Neuronal stem cell (in vitro differentiated cells): Measurements from ENCODE around the gene SEC16B.
"Not testable (repeated sequence)": the region's sequence is repeated elsewhere in the genome, so short reads cannot be mapped to it uniquely, and the experiment has no call there.

ENCODE experiments used
- DNase-seq: peaks from one replicate; pipeline ENCODE4 v3.0.0-alpha.2; 2013; ENCODE audit warnings: low spot score
- H2AFZ ChIP-seq: one replicate; pipeline ENCODE4 v1.6.1; 2013; ENCODE audit warnings: mild to moderate bottlenecking, low read length, inconsistent platforms
- H2AK5ac ChIP-seq: 2 replicates; pipeline ENCODE4 v1.6.1; 2013; ENCODE audit warnings: low read depth, mild to moderate bottlenecking, inconsistent platforms, low read length, moderate library complexity, mixed read lengths
- H2BK120ac ChIP-seq: 2 replicates; pipeline ENCODE4 v1.6.1; 2013; ENCODE audit warnings: low read depth, mild to moderate bottlenecking, inconsistent platforms, low read length, moderate library complexity, mixed read lengths
- H2BK12ac ChIP-seq: one replicate; pipeline ENCODE4 v1.6.1; 2013; ENCODE audit warnings: low read length, inconsistent platforms
- H2BK15ac ChIP-seq: 2 replicates; pipeline ENCODE4 v1.6.1; 2013; ENCODE audit warnings: mild to moderate bottlenecking, low read length, inconsistent platforms, mixed read lengths
- H2BK5ac ChIP-seq: one replicate; pipeline ENCODE4 v1.6.1; 2013; ENCODE audit warnings: inconsistent platforms, mild to moderate bottlenecking, low read length, moderate library complexity
- H3K14ac ChIP-seq: one replicate; pipeline ENCODE4 v1.6.1; 2013; ENCODE audit warnings: low read length, inconsistent platforms
- H3K18ac ChIP-seq: 2 replicates; pipeline ENCODE4 v1.6.1; 2013; ENCODE audit warnings: low read length, inconsistent platforms
- H3K23ac ChIP-seq: 2 replicates; pipeline ENCODE4 v1.6.1; 2013; ENCODE audit warnings: low read depth, mild to moderate bottlenecking, mixed read lengths, low read length, inconsistent platforms; ENCODE audit not compliant: poor library complexity
- H3K27ac ChIP-seq: replicated peaks from 3 replicates; pipeline ENCODE4 v1.5.1; 2013; ENCODE audit warnings: low read length, inconsistent platforms
- H3K27me3 ChIP-seq, 3 experiments: 2 replicates each; pipeline ENCODE4 v1.6.1; 2013; ENCODE audit warnings: low read length in 3 of 3, mild to moderate bottlenecking in 2 of 3, inconsistent platforms in 1 of 3, low read depth in 1 of 3, mixed read lengths in 1 of 3, moderate library complexity in 1 of 3; ENCODE audit not compliant: control insufficient read depth in 3 of 3, insufficient read depth in 3 of 3
- H3K36me3 ChIP-seq, 2 donors: replicated peaks in 1 of 2; 2 replicates each; pipeline ENCODE4 v1.6.1; 2013; ENCODE audit warnings: low read length in 2 of 2; ENCODE audit not compliant: control insufficient read depth in 2 of 2, insufficient read depth in 2 of 2
- H3K4ac ChIP-seq: 2 replicates; pipeline ENCODE4 v1.6.1; 2013; ENCODE audit warnings: inconsistent platforms, mild to moderate bottlenecking, low read length, moderate library complexity
- H3K4me1 ChIP-seq, 2 donors: 1 replicate in 1 of 2; 2 replicates in 1 of 2; pipeline ENCODE4 v1.6.1; 2013; ENCODE audit warnings: low read length in 2 of 2, low read depth in 1 of 2; ENCODE audit not compliant: control insufficient read depth in 2 of 2, insufficient read depth in 1 of 2
- H3K4me2 ChIP-seq: one replicate; pipeline ENCODE4 v1.6.1; 2013; ENCODE audit warnings: mild to moderate bottlenecking, low read length, inconsistent platforms; ENCODE audit not compliant: insufficient read depth, poor library complexity, severe bottlenecking
- H3K4me3 ChIP-seq, 2 donors: 2 replicates each; pipeline ENCODE4 v1.5.1; 2013; ENCODE audit warnings: low read length in 2 of 2, mild to moderate bottlenecking in 2 of 2, inconsistent platforms in 1 of 2, moderate library complexity in 1 of 2
- H3K79me1 ChIP-seq: one replicate; pipeline ENCODE4 v1.6.1; 2013; ENCODE audit warnings: low read depth, mild to moderate bottlenecking, inconsistent platforms, low read length, moderate library complexity
- H3K9ac ChIP-seq: one replicate; pipeline ENCODE4 v1.6.1; 2013; ENCODE audit warnings: mild to moderate bottlenecking, low read depth, low read length, inconsistent platforms; ENCODE audit not compliant: poor library complexity
- H3K9me3 ChIP-seq, 2 donors: replicated peaks in 1 of 2; 2 replicates each; pipeline versions ENCODE3 to v1.6.1; 2013; ENCODE audit warnings: low read length in 2 of 2, mild to moderate bottlenecking in 2 of 2, inconsistent platforms in 1 of 2, low read depth in 1 of 2, mixed read lengths in 1 of 2, moderate library complexity in 1 of 2; ENCODE audit not compliant: control insufficient read depth in 2 of 2, insufficient read depth in 1 of 2
- H4K8ac ChIP-seq: one replicate; pipeline ENCODE4 v1.6.1; 2013; ENCODE audit warnings: low read depth, mild to moderate bottlenecking, inconsistent platforms, low read length, moderate library complexity
- H4K91ac ChIP-seq: one replicate; pipeline ENCODE4 v1.6.1; 2013; ENCODE audit warnings: low read length, low read depth, mild to moderate bottlenecking, inconsistent platforms; ENCODE audit not compliant: poor library complexity
- WGBS, 2 donors: extraction: QIAGEN DNeasy Blood & Tissue Kit; methylation state at CpG; one replicate each; pipeline ENCODE4 v1.1.7; 2013; ENCODE audit warnings: missing lambda C conversion rate in 2 of 2, mixed read lengths in 1 of 2; ENCODE audit not compliant: insufficient read length in 2 of 2, insufficient replicate concordance in 1 of 2; ENCODE audit errors: extremely low coverage in 2 of 2; 5-methylcytosine and 5-hydroxymethylcytosine counted together

The SEC16B gene

DNA sequence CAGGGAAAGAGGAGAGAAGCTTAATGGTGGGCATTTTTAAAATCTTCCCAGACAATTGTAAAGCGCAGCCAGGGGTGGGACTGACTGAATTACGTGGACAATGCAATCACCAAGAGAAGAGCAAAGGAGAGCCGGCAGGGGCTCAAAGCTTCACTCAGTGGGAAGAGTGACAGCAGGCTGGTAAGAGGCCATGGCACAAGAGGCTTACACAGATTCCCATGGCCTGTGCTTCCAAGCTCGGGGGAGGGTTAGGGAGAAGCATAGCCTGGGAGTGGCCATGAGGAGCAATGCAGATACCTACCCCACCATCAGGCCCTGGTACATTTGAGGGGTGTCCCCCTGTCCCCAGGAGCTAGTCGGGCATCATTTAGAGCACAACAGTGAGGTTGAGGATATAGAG lies 27.1 kb upstream of the SEC16B start:
- H4K91ac ChIP-seq: no peak overlapping the region
- no CpG with 5 or more reads among the region's 5 CpGs for WGBS, 2 donors
- H3K14ac ChIP-seq: no peak overlapping the region

GRCh38 chr1:177995369-177995768 lies 25.5 kb upstream of the SEC16B start:
- Histone ChIP-seq H4K8ac (no peak overlapping the region), H3K9ac (no peak overlapping the region)
- WGBS, 2 donors: no CpG with 5 or more reads among the region's 5 CpGs

More for the DNA sequence above, 27.1 kb upstream of the SEC16B start:
- no peak overlapping the region for H2BK15ac ChIP-seq
- no peaks in the 10 kb centered on the region for H3K79me1 ChIP-seq
- DNase-seq: no peak
- no peak overlapping the region for H4K8ac ChIP-seq
- no peak overlapping the region for H2AK5ac ChIP-seq
- H3K27ac ChIP-seq: no peak overlapping the region
- no peak overlapping the region for H2BK120ac ChIP-seq
- H3K18ac ChIP-seq: no peak overlapping the region
- peaks cover 0 to 8% of the 10 kb centered on the region in 2 donors for H3K4me1 ChIP-seq
- no peak overlapping the region for H3K4ac ChIP-seq
- H3K4me3 ChIP-seq: no peak overlapping the region
- no peaks in the 10 kb centered on the region for H3K9me3 ChIP-seq
- no peaks in the 10 kb centered on the region for H3K27me3 ChIP-seq
- no peak overlapping the region for H2BK12ac ChIP-seq
- H2AFZ ChIP-seq: no peak overlapping the region
- H3K4me2 ChIP-seq: no peak overlapping the region
- H3K9ac ChIP-seq: no peak overlapping the region
- H3K23ac ChIP-seq: no peak overlapping the region
- H2BK5ac ChIP-seq: no peak overlapping the region
- no peaks in the 10 kb centered on the region for H3K36me3 ChIP-seq

DNA sequence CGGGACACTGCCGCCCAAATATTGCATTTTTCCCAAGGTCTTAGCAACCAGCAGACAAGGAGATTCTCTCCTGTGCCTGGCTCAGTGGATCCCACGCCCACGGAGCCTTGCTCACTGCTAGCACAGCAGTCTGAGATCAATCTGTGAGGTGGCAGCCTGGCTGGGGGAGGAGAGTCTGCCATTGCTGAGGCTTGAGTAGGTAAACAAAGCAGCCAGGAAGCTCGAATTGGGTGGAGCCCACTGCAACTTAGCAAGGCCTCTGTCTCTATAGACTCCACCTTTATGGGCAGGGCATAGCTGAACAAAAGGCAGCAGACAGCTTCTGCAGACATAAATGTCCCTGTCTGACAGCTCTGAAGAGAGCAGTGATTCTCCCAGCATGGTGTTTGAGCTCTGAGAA lies 16.4 kb upstream of the SEC16B start:
- H3K18ac ChIP-seq, H2AK5ac ChIP-seq, H2BK5ac ChIP-seq, H3K27me3 ChIP-seq, H4K91ac ChIP-seq, H2BK120ac ChIP-seq, DNase-seq, H3K4ac ChIP-seq, H3K36me3 ChIP-seq, H3K4me3 ChIP-seq, H3K4me1 ChIP-seq, H2BK12ac ChIP-seq, H4K8ac ChIP-seq, H2BK15ac ChIP-seq, H3K9ac ChIP-seq, H3K27ac ChIP-seq, H3K79me1 ChIP-seq, H3K23ac ChIP-seq, H3K9me3 ChIP-seq, H3K14ac ChIP-seq, H3K4me2 ChIP-seq: not testable (repeated sequence)
- no CpG with 5 or more reads among the region's 5 CpGs for WGBS, 2 donors
- peak overlapping the region; percentile 95 for H2AFZ ChIP-seq

More at GRCh38 chr1:177995369-177995768, 25.5 kb upstream of the SEC16B start:
- Histone ChIP-seq H3K79me1 (no peaks in the 10 kb centered on the region), H2AK5ac (no peak overlapping the region), H3K27ac (no peak overlapping the region), H3K14ac (no peak overlapping the region), H2BK120ac (no peak overlapping the region), H3K4ac (no peak overlapping the region), H3K4me2 (no peak overlapping the region), H3K4me3 (no peak overlapping the region), H2BK12ac (no peak overlapping the region), H3K36me3 (no peaks in the 10 kb centered on the region), H3K9me3 (no peaks in the 10 kb centered on the region), H4K91ac (no peak overlapping the region), H2AFZ (no peak overlapping the region), H3K23ac (no peak overlapping the region), H3K4me1 (peaks cover 0 to 8% of the 10 kb centered on the region in 2 donors), H2BK15ac (no peak overlapping the region), H3K18ac (no peak overlapping the region), H3K27me3 (no peaks in the 10 kb centered on the region), H2BK5ac (no peak overlapping the region)
- DNase-seq: no peak

GRCh38 chr1:177984761-177985160 lies 14.9 kb upstream of the SEC16B start:
- no peak overlapping the region for H3K18ac ChIP-seq
- no peak for DNase-seq
- H2BK120ac ChIP-seq: no peak overlapping the region
- no peaks in the 10 kb centered on the region for H3K36me3 ChIP-seq
- H3K4ac ChIP-seq: no peak overlapping the region
- no peaks in the 10 kb centered on the region for H3K27me3 ChIP-seq
- H4K8ac ChIP-seq: no peak overlapping the region
- no peak overlapping the region for H3K4me3 ChIP-seq
- H3K14ac ChIP-seq: no peak overlapping the region
- no peaks in the 10 kb centered on the region for H3K9me3 ChIP-seq
- H3K27ac ChIP-seq: no peak overlapping the region
- no peak overlapping the region for H3K9ac ChIP-seq
- no peak overlapping the region for H3K23ac ChIP-seq
- H2AK5ac ChIP-seq: no peak overlapping the region
- no peaks in the 10 kb centered on the region for H3K79me1 ChIP-seq
- H2BK5ac ChIP-seq: no peak overlapping the region
- no CpG with 5 or more reads among the region's 1 CpG for WGBS, 2 donors
- H2BK15ac ChIP-seq: no peak overlapping the region
- no peak overlapping the region for H2BK12ac ChIP-seq
- no peak overlapping the region for H3K4me2 ChIP-seq
- peaks cover 0 to 4% of the 10 kb centered on the region in 2 donors for H3K4me1 ChIP-seq
- no peak overlapping the region for H4K91ac ChIP-seq
- peak overlapping the region; percentile 60 for H2AFZ ChIP-seq
